ENCODE results near the gene TUBG2.

DNA sequence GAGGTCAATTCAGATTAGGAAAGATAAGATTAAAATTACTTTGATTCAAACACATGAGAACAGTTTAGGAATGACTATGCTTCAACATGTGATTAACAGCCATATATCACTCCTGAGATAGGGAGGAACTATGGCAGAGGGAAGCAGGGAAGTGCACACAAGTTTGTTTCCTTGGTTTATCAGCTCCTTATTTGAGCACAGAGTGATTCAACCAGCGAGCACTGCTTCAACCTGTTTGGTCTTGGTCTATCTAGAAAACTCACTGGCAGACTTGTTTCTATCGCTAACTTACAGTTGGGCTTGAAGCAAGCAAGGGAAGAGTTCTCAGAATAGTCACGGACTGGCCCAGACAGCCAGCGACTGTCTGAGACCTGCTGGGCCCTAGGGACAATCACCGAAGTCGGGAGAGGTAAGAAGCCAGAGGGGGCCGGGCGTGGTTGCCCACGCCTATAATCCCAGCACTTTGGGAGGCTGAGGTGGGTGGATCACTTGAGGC lies 26.1 kb upstream of the TUBG2 start:
- TF ChIP-seq ZFP30 (CRISPR knock-in tag; IDR thresholded peaks at IDR 0.05) (no peak), RARB (CRISPR knock-in tag; IDR thresholded peaks at IDR 0.05) (no peak), ISL1 (CRISPR knock-in tag; IDR thresholded peaks at IDR 0.05) (no peak)
